ENCODE data around the gene NEK4.

NEK4 gene

DNA sequence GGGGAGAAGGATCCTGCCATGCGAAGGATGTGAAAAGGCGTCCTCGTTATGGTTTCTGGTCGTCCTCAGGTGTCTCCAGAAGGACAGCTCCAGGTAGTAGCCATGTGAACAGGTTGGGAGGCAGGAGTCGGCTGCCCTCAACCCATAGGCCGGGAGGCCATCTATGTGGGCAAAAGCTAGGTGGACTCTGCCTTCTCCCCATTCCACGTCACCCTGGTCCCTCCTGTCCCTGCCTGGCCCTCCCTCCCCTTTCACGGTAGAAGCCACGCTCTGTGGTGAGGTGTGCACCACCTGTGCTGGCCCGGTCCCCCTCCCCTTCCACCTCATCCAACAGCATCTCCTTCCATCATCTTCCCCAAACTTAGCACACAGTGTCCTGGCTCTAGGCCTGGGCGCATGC, 40.2 kb upstream of the NEK4 start:
- no peak overlapping the region for H3K4me2 ChIP-seq
- H2AFZ ChIP-seq (ENCODE audit: low read depth): no peak overlapping the region
- H3K36me3 ChIP-seq (ENCODE audit: insufficient read depth): no peaks in the 10 kb centered on the region
- H3K27me3 ChIP-seq (ENCODE audit: insufficient read depth, low read depth): no peaks in the 10 kb centered on the region
- TF ChIP-seq, protein P1, sequence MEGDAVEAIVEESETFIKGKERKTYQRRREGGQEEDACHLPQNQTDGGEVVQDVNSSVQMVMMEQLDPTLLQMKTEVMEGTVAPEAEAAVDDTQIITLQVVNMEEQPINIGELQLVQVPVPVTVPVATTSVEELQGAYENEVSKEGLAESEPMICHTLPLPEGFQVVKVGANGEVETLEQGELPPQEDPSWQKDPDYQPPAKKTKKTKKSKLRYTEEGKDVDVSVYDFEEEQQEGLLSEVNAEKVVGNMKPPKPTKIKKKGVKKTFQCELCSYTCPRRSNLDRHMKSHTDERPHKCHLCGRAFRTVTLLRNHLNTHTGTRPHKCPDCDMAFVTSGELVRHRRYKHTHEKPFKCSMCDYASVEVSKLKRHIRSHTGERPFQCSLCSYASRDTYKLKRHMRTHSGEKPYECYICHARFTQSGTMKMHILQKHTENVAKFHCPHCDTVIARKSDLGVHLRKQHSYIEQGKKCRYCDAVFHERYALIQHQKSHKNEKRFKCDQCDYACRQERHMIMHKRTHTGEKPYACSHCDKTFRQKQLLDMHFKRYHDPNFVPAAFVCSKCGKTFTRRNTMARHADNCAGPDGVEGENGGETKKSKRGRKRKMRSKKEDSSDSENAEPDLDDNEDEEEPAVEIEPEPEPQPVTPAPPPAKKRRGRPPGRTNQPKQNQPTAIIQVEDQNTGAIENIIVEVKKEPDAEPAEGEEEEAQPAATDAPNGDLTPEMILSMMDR (conservative IDR thresholded peaks at IDR 0.05; ENCODE audit: low read depth, low read length): no peak
- no peak overlapping the region for H3K27ac ChIP-seq
- no peaks in the 10 kb centered on the region for H3K4me1 ChIP-seq (ENCODE audit: low read depth, poor library complexity, severe bottlenecking)
- no peak overlapping the region for H3K4me3 ChIP-seq (IDR thresholded peaks at IDR 0.05; ENCODE audit: insufficient read depth, low read depth, low read length)
- H3K79me2 ChIP-seq (ENCODE audit: insufficient read depth, low read depth): no peaks in the 10 kb centered on the region
- no peaks in the 10 kb centered on the region for H4K20me1 ChIP-seq (ENCODE audit: insufficient read depth)
- no peak overlapping the region for H3K9ac ChIP-seq

DNA sequence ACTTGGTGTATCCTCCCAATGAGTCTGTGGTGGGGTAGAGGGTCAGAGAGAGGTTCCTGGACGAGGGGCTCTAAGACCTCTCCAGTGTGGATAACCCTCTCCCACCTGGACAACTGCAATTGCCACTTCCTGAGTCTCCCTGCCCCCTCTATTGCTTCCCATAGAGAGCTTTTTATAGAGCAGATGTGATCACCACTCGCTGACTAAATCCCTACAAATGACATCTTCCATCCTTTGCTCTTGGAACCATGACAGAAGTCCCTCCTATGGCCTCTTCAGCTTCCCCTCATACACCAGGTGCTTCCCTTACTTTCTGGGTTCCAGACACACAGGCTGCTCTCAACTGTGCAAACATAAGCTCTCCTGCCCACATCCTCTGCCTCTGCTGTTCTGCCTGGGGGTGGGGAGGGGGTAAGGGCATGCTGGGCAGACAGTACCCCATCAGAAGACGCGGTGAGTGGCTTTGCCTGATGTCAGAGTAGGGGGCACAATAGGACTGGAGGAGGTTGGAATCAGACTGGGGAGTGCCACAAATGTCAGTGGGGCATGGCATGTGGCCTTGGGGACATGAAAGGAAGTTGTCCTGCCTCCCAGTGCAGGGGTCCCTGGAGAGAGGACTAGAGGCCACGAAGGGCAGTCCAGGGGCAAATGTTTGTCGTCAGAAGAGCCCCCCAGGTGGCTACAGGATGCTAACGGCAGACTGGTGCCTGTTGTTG, 39.1 kb upstream of the NEK4 start:
- H3K9ac ChIP-seq: no peak overlapping the region
- no peak overlapping the region for H3K4me2 ChIP-seq
- no peak overlapping the region for H3K4me3 ChIP-seq (IDR thresholded peaks at IDR 0.05; ENCODE audit: insufficient read depth, low read depth, low read length)
- H3K79me2 ChIP-seq (ENCODE audit: insufficient read depth, low read depth): no peaks in the 10 kb centered on the region
- no peaks in the 10 kb centered on the region for H3K4me1 ChIP-seq (ENCODE audit: low read depth, poor library complexity, severe bottlenecking)
- no peaks in the 10 kb centered on the region for H3K27me3 ChIP-seq (ENCODE audit: insufficient read depth, low read depth)
- H3K36me3 ChIP-seq (ENCODE audit: insufficient read depth): no peaks in the 10 kb centered on the region
- no peaks in the 10 kb centered on the region for H4K20me1 ChIP-seq (ENCODE audit: insufficient read depth)
- H2AFZ ChIP-seq (ENCODE audit: low read depth): no peak overlapping the region
- TF ChIP-seq, protein P1 (conservative IDR thresholded peaks at IDR 0.05; ENCODE audit: low read depth, low read length): no peak
- H3K27ac ChIP-seq: no peak overlapping the region

DNA sequence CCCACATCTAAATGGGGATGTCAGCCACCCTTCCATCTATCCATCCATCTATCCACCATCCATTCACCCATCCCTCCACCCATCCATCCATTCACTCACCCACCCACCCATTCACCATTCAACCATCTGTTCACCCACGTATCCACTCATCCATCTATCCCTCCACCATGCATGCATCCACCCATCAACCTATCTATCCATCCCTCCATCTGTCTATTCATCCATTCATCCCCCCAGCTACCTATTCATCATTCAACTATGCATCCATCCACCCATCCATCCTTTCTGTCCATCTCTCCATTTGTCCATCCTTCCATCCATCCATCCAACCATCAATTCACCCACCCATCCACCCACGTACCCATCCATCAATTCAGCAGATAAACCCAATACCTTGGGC, 38.4 kb upstream of the NEK4 start:
- no peaks in the 10 kb centered on the region for H3K36me3 ChIP-seq (ENCODE audit: insufficient read depth)
- no peak overlapping the region for H3K9ac ChIP-seq
- TF ChIP-seq, protein P1 (conservative IDR thresholded peaks at IDR 0.05; ENCODE audit: low read depth, low read length): no peak
- no peaks in the 10 kb centered on the region for H3K79me2 ChIP-seq (ENCODE audit: insufficient read depth, low read depth)
- H3K4me1 ChIP-seq (ENCODE audit: low read depth, poor library complexity, severe bottlenecking): no peaks in the 10 kb centered on the region
- no peak overlapping the region for H3K4me2 ChIP-seq
- no peaks in the 10 kb centered on the region for H4K20me1 ChIP-seq (ENCODE audit: insufficient read depth)
- no peaks in the 10 kb centered on the region for H3K27me3 ChIP-seq (ENCODE audit: insufficient read depth, low read depth)
- H2AFZ ChIP-seq (ENCODE audit: low read depth): no peak overlapping the region
- no peak overlapping the region for H3K27ac ChIP-seq
- H3K4me3 ChIP-seq (IDR thresholded peaks at IDR 0.05; ENCODE audit: insufficient read depth, low read depth, low read length): no peak overlapping the region

DNA sequence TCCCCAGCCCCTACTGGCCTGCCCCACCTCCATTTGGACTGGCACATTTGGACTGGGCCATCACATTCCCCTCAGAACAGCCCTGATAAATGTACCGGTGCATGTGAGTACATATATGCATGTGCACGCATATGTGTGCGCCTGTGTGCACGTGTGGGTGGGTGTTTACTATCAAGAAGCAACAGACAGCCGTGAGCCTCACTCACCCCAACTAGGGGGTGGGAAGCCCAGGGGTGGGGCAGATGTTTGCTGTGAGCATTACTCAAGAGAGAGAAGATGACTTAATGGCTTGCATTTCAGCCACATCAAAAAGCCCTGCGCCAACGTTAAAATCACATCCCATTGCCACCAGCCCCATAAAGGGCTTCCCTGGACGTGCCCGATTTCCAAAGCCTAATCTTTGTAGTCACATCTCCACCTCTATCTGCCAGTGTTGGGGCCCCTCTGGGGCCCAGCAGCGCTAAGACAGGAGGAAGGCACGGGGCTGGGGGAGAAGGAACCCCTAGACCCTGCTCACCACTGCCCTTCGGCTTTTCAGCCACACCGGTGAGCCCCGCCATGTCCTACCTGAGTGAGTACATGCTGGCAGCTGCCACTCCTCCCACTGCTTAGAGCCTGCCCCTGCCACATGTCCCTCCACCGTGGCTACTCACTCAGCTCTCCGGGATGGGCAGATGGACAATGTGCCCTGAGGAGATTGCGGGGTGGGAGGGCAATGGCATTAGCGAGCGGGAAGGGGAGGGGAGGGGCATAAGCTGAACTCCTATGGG, 34.7 kb upstream of the NEK4 start:
- H3K4me2 ChIP-seq: no peak overlapping the region
- H3K9ac ChIP-seq: no peak overlapping the region

More for the DNA sequence above, 34.7 kb upstream of the NEK4 start:
- Histone ChIP-seq H3K36me3 (ENCODE audit: insufficient read depth) (no peaks in the 10 kb centered on the region), H3K79me2 (ENCODE audit: insufficient read depth, low read depth) (no peaks in the 10 kb centered on the region), H2AFZ (ENCODE audit: low read depth) (no peak overlapping the region), H3K4me3 (IDR thresholded peaks at IDR 0.05; ENCODE audit: insufficient read depth, low read depth, low read length) (no peak overlapping the region), H3K27me3 (ENCODE audit: insufficient read depth, low read depth) (no peaks in the 10 kb centered on the region), H3K4me1 (ENCODE audit: low read depth, poor library complexity, severe bottlenecking) (no peaks in the 10 kb centered on the region), H4K20me1 (ENCODE audit: insufficient read depth) (no peaks in the 10 kb centered on the region), H3K27ac (no peak overlapping the region)
- TF ChIP-seq, protein P1 (conservative IDR thresholded peaks at IDR 0.05; ENCODE audit: low read depth, low read length): no peak

Measured in KMS-11 (cell line).